Tibial artery (tissue), 4 donors: ENCODE data around the gene STOML1.

Source experiments
- DNase-seq, 2 donors: peaks; one replicate each; pipeline ENCODE4 v3.0.0-alpha.2; 2019
- H3K27ac ChIP-seq, 2 donors: fragments of 200-600 bp; sonication (generic) in 1 of 2; 1 replicate in 1 of 2; 2 replicates in 1 of 2; pipeline ENCODE4 v1.5.1; 2018 to 2019; ENCODE audit warnings: mild to moderate bottlenecking in 1 of 2
- H3K27me3 ChIP-seq, 2 donors: fragments of 200-600 bp; sonication (generic) in 1 of 2; one replicate each; pipeline versions ENCODE4 v1.5.1 to v1.6.0; 2016 to 2019
- H3K36me3 ChIP-seq, 3 donors: fragments of 200-600 bp; sonication (generic) in 2 of 3; one replicate each; pipeline ENCODE4 v1.5.1; 2016 to 2019; ENCODE audit warnings: mild to moderate bottlenecking in 2 of 3
- H3K4me1 ChIP-seq, 4 donors: fragments of 200-600 bp; sonication (generic) in 2 of 4; 1 replicate in 3 of 4; 2 replicates in 1 of 4; pipeline ENCODE4 v1.5.1; 2016 to 2019
- H3K4me3 ChIP-seq, 2 donors: fragments of 200-600 bp; sonication (generic) in 1 of 2; 1 replicate in 1 of 2; 2 replicates in 1 of 2; pipeline ENCODE4 v1.5.1; 2018 to 2019; ENCODE audit warnings: mild to moderate bottlenecking in 2 of 2
- H3K9me3 ChIP-seq, 3 donors: fragments of 200-600 bp; sonication (generic) in 1 of 3; one replicate each; pipeline ENCODE4 v1.5.1; 2016 to 2019
- intact Hi-C: fragments of 100-400 bp; cut with DNase I; formaldehyde crosslinking; loops from one replicate; pipeline ENCODE4 v1.15.0; 2023; ENCODE audit warnings: low total_unique reads
- TF ChIP-seq, protein P1 (sequence below), 2 experiments: fragments of 200-600 bp in 1 of 2; fragments of 450-650 bp in 1 of 2; IDR thresholded peaks; one replicate each; pipeline ENCODE4 v1.5.1; 2017 to 2019; ENCODE audit warnings: antibody characterized with exemption in 2 of 2, mild to moderate bottlenecking in 1 of 2, moderate library complexity in 1 of 2

Gene STOML1

DNA sequence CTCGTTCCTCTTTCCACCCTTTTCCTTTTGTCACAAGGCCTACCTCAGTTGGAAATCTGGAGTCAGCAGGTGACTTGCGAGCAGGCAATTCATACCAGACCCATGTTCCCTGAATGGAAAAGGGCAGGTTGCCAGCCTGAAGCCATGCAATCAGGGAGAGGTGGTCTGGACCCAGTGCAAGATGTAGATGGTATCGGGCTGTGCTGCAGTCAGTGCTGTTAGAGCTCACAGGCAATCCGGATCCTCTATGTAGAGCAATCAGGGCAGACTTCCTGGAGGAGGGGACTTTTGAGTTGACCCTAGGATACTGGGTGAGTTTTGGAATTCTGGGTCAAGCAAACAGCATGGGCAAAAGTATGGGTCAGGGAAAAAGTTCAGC, 47.0 kb downstream of the STOML1 start:
- intact Hi-C loops = no loop called here
- TF ChIP-seq, protein P1, sequence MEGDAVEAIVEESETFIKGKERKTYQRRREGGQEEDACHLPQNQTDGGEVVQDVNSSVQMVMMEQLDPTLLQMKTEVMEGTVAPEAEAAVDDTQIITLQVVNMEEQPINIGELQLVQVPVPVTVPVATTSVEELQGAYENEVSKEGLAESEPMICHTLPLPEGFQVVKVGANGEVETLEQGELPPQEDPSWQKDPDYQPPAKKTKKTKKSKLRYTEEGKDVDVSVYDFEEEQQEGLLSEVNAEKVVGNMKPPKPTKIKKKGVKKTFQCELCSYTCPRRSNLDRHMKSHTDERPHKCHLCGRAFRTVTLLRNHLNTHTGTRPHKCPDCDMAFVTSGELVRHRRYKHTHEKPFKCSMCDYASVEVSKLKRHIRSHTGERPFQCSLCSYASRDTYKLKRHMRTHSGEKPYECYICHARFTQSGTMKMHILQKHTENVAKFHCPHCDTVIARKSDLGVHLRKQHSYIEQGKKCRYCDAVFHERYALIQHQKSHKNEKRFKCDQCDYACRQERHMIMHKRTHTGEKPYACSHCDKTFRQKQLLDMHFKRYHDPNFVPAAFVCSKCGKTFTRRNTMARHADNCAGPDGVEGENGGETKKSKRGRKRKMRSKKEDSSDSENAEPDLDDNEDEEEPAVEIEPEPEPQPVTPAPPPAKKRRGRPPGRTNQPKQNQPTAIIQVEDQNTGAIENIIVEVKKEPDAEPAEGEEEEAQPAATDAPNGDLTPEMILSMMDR (IDR thresholded peaks at IDR 0.05) = no peak
- Histone ChIP-seq H3K27ac (peak overlapping the region; percentile 62 to 72), H3K4me3 (no peak overlapping the region), H3K36me3 (peaks cover 17 to 38% (median 36%) of the 10 kb centered on the region in 3 donors), H3K27me3 (no peaks in the 10 kb centered on the region), H3K4me1 (peaks cover 6 to 55% (median 45%) of the 10 kb centered on the region in 4 donors), H3K9me3 (no peaks in the 10 kb centered on the region)
- DNase-seq = peak in 1 of 2 donors; percentile 5

DNA sequence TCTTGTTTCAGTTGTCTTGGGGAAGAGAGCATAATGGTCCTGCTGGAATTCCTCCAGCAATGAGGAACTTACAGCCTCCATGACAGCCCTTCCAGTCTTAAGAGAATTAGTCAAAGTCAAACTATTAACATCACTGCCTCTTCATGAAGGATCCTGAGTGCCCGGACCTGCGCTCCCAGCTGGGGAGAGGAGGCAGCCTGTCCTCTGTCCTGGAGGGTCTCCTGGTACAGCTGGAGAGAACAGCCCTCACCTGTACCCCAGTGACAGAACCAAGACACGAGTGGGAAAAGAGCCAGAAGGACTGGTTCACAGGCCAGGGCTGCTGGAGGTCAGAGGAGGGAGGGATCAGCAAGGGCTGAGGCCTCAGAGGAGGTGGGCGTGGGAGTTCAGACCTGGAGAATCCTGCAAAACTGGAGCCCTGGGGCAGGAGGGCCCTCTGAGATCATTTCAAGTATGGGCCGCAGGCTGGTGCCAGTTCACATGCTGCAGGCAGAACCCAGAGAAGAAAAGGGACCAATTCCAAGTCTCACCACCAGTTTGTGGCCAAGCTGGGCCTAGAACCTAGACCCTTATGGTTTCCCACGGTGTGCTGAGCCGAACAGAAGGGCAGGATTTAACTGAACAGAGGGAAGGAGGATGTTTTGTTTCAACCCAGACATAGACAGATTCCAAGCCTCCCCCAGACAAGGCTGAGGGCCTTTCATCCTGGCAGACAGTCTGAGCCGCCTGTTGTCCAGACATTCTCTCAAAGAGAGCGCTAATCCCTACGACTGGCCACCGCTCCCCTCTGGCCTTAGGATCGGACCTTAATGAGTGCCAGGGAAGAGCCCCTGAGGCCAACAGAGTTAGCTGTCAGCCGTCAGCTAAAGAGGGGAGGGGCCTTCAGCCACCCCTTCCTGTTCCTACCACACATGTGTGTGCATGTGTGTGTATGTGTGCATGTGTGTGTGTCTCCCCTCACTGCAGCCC, 47.6 kb downstream of the STOML1 start:
- intact Hi-C loops = no loop called here
- Histone ChIP-seq H3K4me1 (peaks cover 6 to 58% (median 52%) of the 10 kb centered on the region in 4 donors), H3K36me3 (peaks cover 14 to 33% (median 32%) of the 10 kb centered on the region in 3 donors), H3K9me3 (no peaks in the 10 kb centered on the region), H3K27ac (peak overlapping the region; percentile 62 to 72), H3K4me3 (no peak overlapping the region), H3K27me3 (no peaks in the 10 kb centered on the region)
- TF ChIP-seq, protein P1 (IDR thresholded peaks at IDR 0.05) = no peak
- DNase-seq = peak in 1 of 2 donors; percentile 64

DNA sequence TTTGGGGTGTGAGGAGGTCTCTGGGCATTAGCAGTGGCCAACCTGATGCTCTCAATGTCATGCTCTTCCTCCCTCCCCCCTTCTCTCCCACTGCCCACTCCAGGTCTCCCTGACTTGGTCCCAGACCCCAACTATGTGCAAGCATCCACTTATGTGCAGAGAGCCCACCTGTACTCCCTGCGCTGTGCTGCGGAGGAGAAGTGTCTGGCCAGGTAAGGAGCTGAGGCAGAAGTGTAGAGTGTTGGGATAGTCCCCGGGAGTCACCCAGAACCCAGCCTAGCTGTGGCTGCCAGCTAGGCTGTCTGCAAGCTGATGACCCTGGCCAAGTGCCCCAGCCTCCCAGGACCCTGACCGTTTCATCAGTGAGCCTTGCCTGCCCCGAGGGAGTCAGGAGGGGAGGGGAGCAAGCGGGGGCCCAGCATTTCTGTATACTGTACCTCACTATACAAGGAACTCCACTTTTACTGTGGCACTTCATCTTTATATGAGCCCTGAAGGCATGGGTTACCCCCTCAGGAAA, 49.3 kb downstream of the STOML1 start:
- intact Hi-C loops = no loop called here
- no peaks in the 10 kb centered on the region for H3K9me3 ChIP-seq
- H3K4me1 ChIP-seq = peaks cover 6 to 68% (median 59%) of the 10 kb centered on the region in 4 donors
- no peaks in the 10 kb centered on the region for H3K27me3 ChIP-seq
- DNase-seq = no peak
- peak overlapping the region; percentile 70 to 72 for H3K27ac ChIP-seq
- TF ChIP-seq, protein P1 (IDR thresholded peaks at IDR 0.05) = no peak
- no peak overlapping the region for H3K4me3 ChIP-seq
- H3K36me3 ChIP-seq = peaks cover 10 to 17% (median 16%) of the 10 kb centered on the region in 3 donors

DNA sequence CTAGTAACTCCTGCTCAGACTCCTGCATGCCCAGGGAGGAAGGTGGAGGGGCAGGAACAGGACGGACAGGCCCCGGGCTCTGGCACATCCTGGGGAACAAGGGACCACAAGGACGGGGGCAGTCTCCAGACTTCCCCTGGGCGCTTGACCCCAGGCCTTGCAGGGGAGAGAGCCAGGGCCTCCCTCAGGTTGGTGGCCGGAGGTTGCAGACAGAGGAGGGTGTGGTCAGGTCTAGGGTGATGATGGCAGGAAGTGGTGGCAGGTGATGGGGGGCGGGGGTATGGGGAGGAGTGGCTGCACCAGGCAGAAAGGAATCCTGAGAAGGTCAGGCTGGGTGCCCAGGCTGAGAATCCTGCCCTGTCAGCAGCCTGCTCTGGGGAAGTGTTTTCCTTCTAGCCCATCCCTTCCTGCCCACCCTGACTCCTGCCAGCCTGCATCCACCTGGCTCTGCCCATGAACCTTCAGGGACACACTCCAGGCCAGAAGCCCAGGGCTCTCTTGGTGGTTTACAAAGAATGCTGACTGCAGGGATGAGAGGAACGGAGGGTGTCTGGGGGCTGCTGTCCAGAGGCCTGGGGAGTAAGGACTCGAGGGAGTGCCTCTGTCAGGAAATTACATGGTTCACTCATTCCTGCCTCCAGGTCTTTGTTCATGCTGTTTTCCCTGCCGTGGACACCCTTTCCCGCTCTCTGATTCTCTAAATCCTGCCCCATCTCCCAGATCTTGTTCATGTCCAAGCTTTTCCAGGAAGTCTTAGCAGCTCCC, 50.0 kb downstream of the STOML1 start:
- H3K9me3 ChIP-seq = no peaks in the 10 kb centered on the region
- intact Hi-C loops = no loop called here
- H3K27me3 ChIP-seq = no peaks in the 10 kb centered on the region
- peaks cover 6 to 75% (median 63%) of the 10 kb centered on the region in 4 donors for H3K4me1 ChIP-seq
- peak overlapping the region; percentile 70 to 72 for H3K27ac ChIP-seq
- H3K4me3 ChIP-seq = no peak overlapping the region
- TF ChIP-seq, protein P1 (IDR thresholded peaks at IDR 0.05) = no peak
- peak in 1 of 2 donors; percentile 64 for DNase-seq
- H3K36me3 ChIP-seq = peaks cover 2 to 10% (median 8%) of the 10 kb centered on the region in 3 donors

DNA sequence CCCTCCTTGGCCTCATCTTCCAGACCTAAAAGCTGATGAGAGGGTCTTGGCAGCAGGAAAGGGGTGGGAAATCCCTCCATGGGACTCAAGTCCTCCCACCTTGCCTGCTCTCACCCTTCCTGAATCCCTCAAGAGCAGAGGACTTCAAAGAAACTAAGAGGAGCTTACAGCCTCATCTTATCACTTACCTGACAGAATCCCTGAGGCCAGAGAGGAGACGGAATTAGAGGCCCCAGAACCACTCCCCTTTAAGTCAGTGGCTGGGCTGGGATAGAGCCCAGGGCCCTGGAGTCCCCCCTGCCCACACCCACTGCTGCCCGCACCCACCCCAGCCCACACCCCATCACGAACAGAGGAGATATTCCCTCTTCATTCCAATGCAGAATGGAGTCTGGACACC, 50.6 kb downstream of the STOML1 start:
- H3K4me3 ChIP-seq = no peak overlapping the region
- peaks cover 6 to 81% (median 68%) of the 10 kb centered on the region in 4 donors for H3K4me1 ChIP-seq
- H3K9me3 ChIP-seq = no peaks in the 10 kb centered on the region
- peaks cover 0 to 3% (median 2%) of the 10 kb centered on the region in 3 donors for H3K36me3 ChIP-seq
- no peak for DNase-seq
- TF ChIP-seq, protein P1 (IDR thresholded peaks at IDR 0.05) = no peak
- intact Hi-C loops = no loop called here
- H3K27ac ChIP-seq = peak overlapping the region; percentile 70 to 72
- H3K27me3 ChIP-seq = no peaks in the 10 kb centered on the region
